WI38 (cell line): ENCODE measurements around the gene CBX2.
A peak's percentile ranks its signal among the peaks of the same experiment; 100 is the strongest.

ENCODE experiments used
- H3K4me3 ChIP-seq: 2 replicates; pipeline ENCODE4 v1.5.1; 2011; ENCODE audit warnings: low read depth, mild to moderate bottlenecking, control low read depth, low read length
- TF ChIP-seq, protein P1 (sequence below): IDR thresholded peaks from 2 replicates; pipeline ENCODE4 v1.5.1; 2012; ENCODE audit warnings: low read depth, mild to moderate bottlenecking, control low read depth, low read length

CBX2 gene

DNA sequence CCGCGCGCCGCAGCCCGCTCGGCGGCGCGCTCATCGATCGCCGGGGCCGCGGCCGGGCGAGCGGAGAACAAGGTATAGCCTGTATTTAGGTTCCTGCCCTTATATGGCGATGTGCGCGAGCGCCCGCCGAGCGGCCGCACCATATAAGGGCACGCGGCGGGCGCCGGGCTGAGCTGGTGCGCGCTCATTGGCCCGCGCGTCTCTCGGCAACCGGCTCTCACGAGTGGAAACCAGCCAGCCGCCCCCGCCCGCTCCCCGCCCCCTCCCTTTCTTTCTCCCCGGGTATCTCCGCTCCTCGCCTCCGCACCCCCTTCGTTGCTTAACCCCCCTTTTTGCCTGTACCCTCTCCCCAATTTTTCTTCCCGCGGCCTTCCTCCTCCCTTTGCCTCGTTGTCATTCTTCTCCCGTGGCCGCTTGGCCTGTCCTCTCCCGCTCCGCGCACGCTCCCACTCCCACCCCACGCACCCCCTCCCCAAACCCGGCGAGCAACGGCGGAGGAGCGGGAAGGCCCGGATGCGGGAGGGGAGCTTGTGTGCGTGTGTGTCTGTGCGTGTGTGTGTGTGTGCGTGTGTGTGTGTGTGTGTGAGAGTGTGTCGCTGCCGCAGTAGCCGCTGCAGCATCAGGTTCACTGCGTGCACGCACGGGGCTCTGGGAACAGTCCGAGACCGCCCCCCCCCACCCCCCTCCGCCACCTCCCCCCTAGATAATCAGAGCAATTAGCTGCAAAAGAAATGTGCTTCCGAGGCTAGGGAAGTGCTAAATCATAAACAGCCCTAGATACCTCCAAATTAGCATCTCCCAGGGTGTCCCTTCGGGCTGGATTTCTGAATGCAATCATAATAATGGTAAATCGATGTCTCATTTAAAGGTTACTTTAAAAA is 32.4 kb downstream of the CBX2 start:
- TF ChIP-seq, protein P1, sequence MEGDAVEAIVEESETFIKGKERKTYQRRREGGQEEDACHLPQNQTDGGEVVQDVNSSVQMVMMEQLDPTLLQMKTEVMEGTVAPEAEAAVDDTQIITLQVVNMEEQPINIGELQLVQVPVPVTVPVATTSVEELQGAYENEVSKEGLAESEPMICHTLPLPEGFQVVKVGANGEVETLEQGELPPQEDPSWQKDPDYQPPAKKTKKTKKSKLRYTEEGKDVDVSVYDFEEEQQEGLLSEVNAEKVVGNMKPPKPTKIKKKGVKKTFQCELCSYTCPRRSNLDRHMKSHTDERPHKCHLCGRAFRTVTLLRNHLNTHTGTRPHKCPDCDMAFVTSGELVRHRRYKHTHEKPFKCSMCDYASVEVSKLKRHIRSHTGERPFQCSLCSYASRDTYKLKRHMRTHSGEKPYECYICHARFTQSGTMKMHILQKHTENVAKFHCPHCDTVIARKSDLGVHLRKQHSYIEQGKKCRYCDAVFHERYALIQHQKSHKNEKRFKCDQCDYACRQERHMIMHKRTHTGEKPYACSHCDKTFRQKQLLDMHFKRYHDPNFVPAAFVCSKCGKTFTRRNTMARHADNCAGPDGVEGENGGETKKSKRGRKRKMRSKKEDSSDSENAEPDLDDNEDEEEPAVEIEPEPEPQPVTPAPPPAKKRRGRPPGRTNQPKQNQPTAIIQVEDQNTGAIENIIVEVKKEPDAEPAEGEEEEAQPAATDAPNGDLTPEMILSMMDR, result no peak
- H3K4me3 ChIP-seq, result no peak overlapping the region

DNA sequence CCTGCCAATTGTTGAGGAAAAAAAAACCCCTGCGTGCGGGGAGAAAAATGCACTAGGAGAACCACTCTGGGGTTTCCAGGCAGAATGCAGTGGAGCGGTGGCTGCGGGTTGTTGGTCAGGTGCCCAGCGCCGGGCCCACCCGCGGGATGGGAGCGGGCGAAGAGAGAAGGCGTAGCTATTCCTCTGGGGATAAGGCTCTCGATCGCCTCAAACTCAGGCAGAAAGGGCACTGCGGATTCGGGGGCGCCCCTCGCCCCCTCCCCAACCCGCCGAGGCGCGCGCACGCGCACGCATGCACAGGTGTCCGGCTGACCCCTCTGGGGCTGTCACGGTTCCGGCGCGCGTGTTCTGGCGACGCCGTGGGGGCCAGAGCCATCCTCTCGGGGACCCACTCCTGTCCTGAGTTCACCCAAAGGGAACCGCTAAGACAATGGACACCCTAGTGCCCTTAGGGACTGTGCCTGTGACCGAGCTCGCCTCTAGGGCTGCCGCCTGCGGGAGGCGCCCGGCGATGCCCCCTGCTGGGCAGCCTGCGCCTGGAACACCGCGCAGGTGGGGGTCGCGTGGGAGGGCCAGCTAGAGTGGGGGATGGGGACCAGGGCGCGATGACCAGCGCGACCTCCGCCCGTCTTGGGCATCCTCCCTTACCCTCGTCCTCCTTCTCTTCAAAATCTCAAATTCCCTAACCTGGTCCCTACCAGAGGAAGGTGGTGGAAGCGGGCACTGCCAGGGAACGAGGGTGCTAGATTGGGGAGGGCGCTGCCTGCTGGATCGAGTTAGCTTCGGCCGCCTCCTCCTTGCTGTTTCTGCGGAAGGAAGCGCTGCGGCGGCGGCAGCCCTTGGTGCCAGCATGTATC is 33.3 kb downstream of the CBX2 start:
- H3K4me3 ChIP-seq, result no peak overlapping the region
- TF ChIP-seq, protein P1, result peak; percentile 55

GRCh38 chr17:79811868-79812352 is 34.0 kb downstream of the CBX2 start:
- TF ChIP-seq, protein P1, result no peak
- H3K4me3 ChIP-seq, result no peak overlapping the region

GRCh38 chr17:79812353-79813258 is 34.7 kb downstream of the CBX2 start:
- TF ChIP-seq, protein P1, result no peak
- peak overlapping the region; percentile 42 for H3K4me3 ChIP-seq

GRCh38 chr17:79813297-79814126 is 35.6 kb downstream of the CBX2 start:
- peak overlapping the region; percentile 22; the same call in 1 of the 2 replicates for H3K4me3 ChIP-seq
- TF ChIP-seq, protein P1, result no peak
